Keratinocyte (primary cell): ENCODE measurements around the gene MAU2. TPM values are rescaled to one million over a fixed set of nuclear protein-coding genes. Genes with fewer than 3 reads are reported as not detected.

Experiments used
- DNase-seq: peaks from one replicate; pipeline ENCODE4 v3.0.0-alpha.2; 2011; ENCODE audit warnings: low read depth, missing footprints, low spot score
- FAIRE-seq: peaks from 2 replicates; lab custom pipeline; 2011; peaks lifted over from hg19 to GRCh38; lab: Jason Lieb, UNC
- H2AFZ ChIP-seq: 2 replicates; pipeline ENCODE4 v1.6.0; 2012; ENCODE audit warnings: low read length, control low read depth, inconsistent platforms; ENCODE audit not compliant: control insufficient read depth
- H3K27ac ChIP-seq: 2 replicates; pipeline ENCODE4 v1.5.1; 2011; ENCODE audit warnings: low read length; ENCODE audit not compliant: control insufficient read depth, insufficient read depth
- H3K27me3 ChIP-seq: 3 replicates; pipeline ENCODE4 v1.6.0; 2011; ENCODE audit warnings: low read length; ENCODE audit not compliant: control insufficient read depth, insufficient read depth; ENCODE audit errors: extremely low read depth
- H3K36me3 ChIP-seq, 2 experiments: 2 replicates in 1 of 2; 3 replicates in 1 of 2; pipeline ENCODE4 v1.5.1; 2011; ENCODE audit warnings: low read length in 2 of 2, mild to moderate bottlenecking in 1 of 2; ENCODE audit not compliant: control insufficient read depth in 2 of 2, insufficient read depth in 2 of 2; ENCODE audit errors: extremely low read depth in 1 of 2
- H3K4me1 ChIP-seq: 3 replicates; pipeline ENCODE4 v1.5.1; 2011; ENCODE audit warnings: low read length; ENCODE audit not compliant: control insufficient read depth, insufficient read depth; ENCODE audit errors: extremely low read depth
- H3K4me2 ChIP-seq: 3 replicates; pipeline ENCODE4 v1.6.0; 2011; ENCODE audit warnings: low read depth, low read length; ENCODE audit not compliant: control insufficient read depth, insufficient read depth; ENCODE audit errors: extremely low read depth
- H3K4me3 ChIP-seq, 3 experiments: fragments of 200-600 bp in 1 of 3; sonication (generic) in 1 of 3; 2 replicates in 2 of 3; 3 replicates in 1 of 3; pipeline ENCODE4 v1.5.1; 2011 to 2016; ENCODE audit warnings: low read length in 3 of 3, mild to moderate bottlenecking in 3 of 3, control low read depth in 2 of 3, inconsistent platforms in 1 of 3, low read depth in 1 of 3, mixed read lengths in 1 of 3, mixed run types in 1 of 3, moderate library complexity in 1 of 3; ENCODE audit not compliant: control insufficient read depth in 2 of 3, insufficient read depth in 2 of 3; ENCODE audit errors: extremely low read depth in 1 of 3
- H3K79me2 ChIP-seq: 2 replicates; pipeline ENCODE4 v1.6.0; 2012; ENCODE audit warnings: low read length; ENCODE audit not compliant: control insufficient read depth, insufficient read depth
- H3K9ac ChIP-seq: 3 replicates; pipeline ENCODE4 v1.6.0; 2011; ENCODE audit warnings: low read length; ENCODE audit not compliant: control insufficient read depth, insufficient read depth; ENCODE audit errors: extremely low read depth
- H3K9me1 ChIP-seq: 3 replicates; pipeline ENCODE4 v1.6.0; 2011; ENCODE audit warnings: low read length; ENCODE audit not compliant: control insufficient read depth, insufficient read depth; ENCODE audit errors: extremely low read depth
- H3K9me3 ChIP-seq: 2 replicates; pipeline ENCODE4 v1.5.1; 2012; ENCODE audit warnings: low read depth, low read length; ENCODE audit not compliant: control insufficient read depth
- H4K20me1 ChIP-seq: 3 replicates; pipeline ENCODE4 v1.6.0; 2011; ENCODE audit warnings: low read length; ENCODE audit not compliant: control insufficient read depth, insufficient read depth; ENCODE audit errors: extremely low read depth
- EZH2 ChIP-seq: IDR thresholded peaks from one replicate; pipeline ENCODE4 v1.6.1; 2012; ENCODE audit warnings: inconsistent platforms, mild to moderate bottlenecking, low read length, moderate library complexity
- dilution Hi-C: fragments of 300-500 bp; cut with MboI; formaldehyde crosslinking; loops from one replicate; pipeline ENCODE4 v1.7.0; 2020; ENCODE audit warnings: low sequenced_read_pairs; ENCODE audit not compliant: extremely low pct_ligation_motif_present
- polyA plus RNA-seq, 5 experiments: library from polyadenylated mRNA; depleted of rRNA in 3 of 5; stranded (reverse) in 3 of 5; stranded (forward) in 1 of 5; unstranded in 1 of 5; fragments of >200 nt; gene quantifications; 1 replicate in 1 of 5; 2 replicates in 3 of 5; 3 replicates in 1 of 5; pipeline versions ENCODE4 v1.2.1 to v1.2.3, GENCODE V29; 2011 to 2012; ENCODE audit warnings: missing spikeins in 2 of 5, low read depth in 1 of 5, low replicate concordance in 1 of 5
- TF ChIP-seq, protein P1 (sequence below), 3 experiments: IDR thresholded peaks in 1 of 3; conservative IDR thresholded peaks in 1 of 3; optimal IDR thresholded peaks in 1 of 3; 2 replicates in 2 of 3; 3 replicates in 1 of 3; pipeline versions ENCODE3 to v1.5.1; 2011; ENCODE audit warnings: low read length in 3 of 3, mild to moderate bottlenecking in 3 of 3, moderate library complexity in 2 of 3, control low read depth in 1 of 3, inconsistent platforms in 1 of 3; ENCODE audit not compliant: insufficient read depth in 2 of 3; ENCODE audit errors: extremely low read depth in 1 of 3

The MAU2 gene
- polyA plus RNA-seq, 1 donor (not counting 4 experiments of a cell fraction or from before 2014, with no cell fraction given), result 10.3 TPM

DNA sequence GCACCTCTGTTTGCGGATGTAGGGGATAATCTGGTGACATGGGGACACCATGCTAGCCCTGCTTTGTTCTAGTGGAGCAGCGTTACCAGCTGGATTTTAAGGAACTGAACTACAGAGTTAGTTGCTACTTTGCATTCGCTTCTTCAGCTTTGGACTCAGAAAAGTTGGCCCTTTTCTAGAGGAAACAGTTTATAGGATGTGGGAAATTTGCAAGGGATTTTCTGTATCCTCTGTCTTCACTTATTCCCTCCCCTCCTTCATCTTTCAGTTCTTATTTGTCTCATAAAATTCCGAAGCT, 87.0 kb downstream of the MAU2 start:
- Histone ChIP-seq H3K9ac (peak overlapping the region; percentile 88), H3K9me1 (peaks cover 14% of the 10 kb centered on the region), H2AFZ (no peak overlapping the region), H4K20me1 (peaks cover 35% of the 10 kb centered on the region), H3K27ac (peak overlapping the region; percentile 68), H3K9me3 (no peaks in the 10 kb centered on the region), H3K4me2 (peak overlapping the region; percentile 93), H3K4me3 (peak overlapping the region in 1 of 3 experiments; percentile 93), H3K79me2 (peaks cover 64% of the 10 kb centered on the region), H3K36me3 (peaks cover 3 to 6% of the 10 kb centered on the region in 2 experiments), H3K27me3 (no peaks in the 10 kb centered on the region), H3K4me1 (peaks cover 57% of the 10 kb centered on the region)
- FAIRE-seq (no peak), DNase-seq (no peak)
- TF ChIP-seq EZH2, result no peak
- TF ChIP-seq, protein P1, sequence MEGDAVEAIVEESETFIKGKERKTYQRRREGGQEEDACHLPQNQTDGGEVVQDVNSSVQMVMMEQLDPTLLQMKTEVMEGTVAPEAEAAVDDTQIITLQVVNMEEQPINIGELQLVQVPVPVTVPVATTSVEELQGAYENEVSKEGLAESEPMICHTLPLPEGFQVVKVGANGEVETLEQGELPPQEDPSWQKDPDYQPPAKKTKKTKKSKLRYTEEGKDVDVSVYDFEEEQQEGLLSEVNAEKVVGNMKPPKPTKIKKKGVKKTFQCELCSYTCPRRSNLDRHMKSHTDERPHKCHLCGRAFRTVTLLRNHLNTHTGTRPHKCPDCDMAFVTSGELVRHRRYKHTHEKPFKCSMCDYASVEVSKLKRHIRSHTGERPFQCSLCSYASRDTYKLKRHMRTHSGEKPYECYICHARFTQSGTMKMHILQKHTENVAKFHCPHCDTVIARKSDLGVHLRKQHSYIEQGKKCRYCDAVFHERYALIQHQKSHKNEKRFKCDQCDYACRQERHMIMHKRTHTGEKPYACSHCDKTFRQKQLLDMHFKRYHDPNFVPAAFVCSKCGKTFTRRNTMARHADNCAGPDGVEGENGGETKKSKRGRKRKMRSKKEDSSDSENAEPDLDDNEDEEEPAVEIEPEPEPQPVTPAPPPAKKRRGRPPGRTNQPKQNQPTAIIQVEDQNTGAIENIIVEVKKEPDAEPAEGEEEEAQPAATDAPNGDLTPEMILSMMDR (optimal IDR thresholded peaks at IDR 0.05 in 1 of 3, IDR thresholded peaks at IDR 0.05 in 1 of 3, conservative IDR thresholded peaks at IDR 0.05 in 1 of 3; ENCODE audit: extremely low read depth in 1 of 3, insufficient read depth in 2 of 3, low read length in 3 of 3), result no peak
- dilution Hi-C loops, result no loop called here

Other genes with a start within 250 kb of the MAU2 start
- gene TMEM161A, start 182.4 kb upstream of the MAU2 start, polyA plus RNA-seq, result 18.0 to 35.1 TPM (median 25.0 TPM) in 3 replicates
- gene MEF2B, start 150.6 kb upstream of the MAU2 start, polyA plus RNA-seq, result 0.05 to 0.17 TPM (median 0.11 TPM) in 3 replicates
- gene BORCS8, start 128.7 kb upstream of the MAU2 start, polyA plus RNA-seq, result 16.3 to 19.6 TPM (median 18.1 TPM) in 3 replicates
- 49.0 to 70.8 TPM (median 51.3 TPM) in 3 replicates for gene RFXANK, start 128.6 kb upstream of the MAU2 start, polyA plus RNA-seq
- gene NR2C2AP, start 117.4 kb upstream of the MAU2 start, polyA plus RNA-seq, result 9.7 to 14.4 TPM (median 12.3 TPM) in 3 replicates
- gene NCAN, start 108.9 kb upstream of the MAU2 start, polyA plus RNA-seq, result not detected in 3 replicates
- gene TM6SF2, start 47.5 kb upstream of the MAU2 start, polyA plus RNA-seq, result not detected in 3 replicates
- 23.3 to 37.4 TPM (median 28.6 TPM) in 3 replicates for gene SUGP1, start 320 bp upstream of the MAU2 start, polyA plus RNA-seq
- gene GATAD2A, start 84.8 kb downstream of the MAU2 start, polyA plus RNA-seq, result 14.6 to 81.0 TPM (median 28.4 TPM) in 3 replicates
- gene TSSK6, start 194.7 kb downstream of the MAU2 start, polyA plus RNA-seq, result 0.47 to 1.0 TPM (median 0.77 TPM) in 3 replicates
- 294 to 475 TPM (median 343 TPM) in 3 replicates for gene NDUFA13, start 195.4 kb downstream of the MAU2 start, polyA plus RNA-seq
- 0.56 to 1.4 TPM (median 1.2 TPM) in 3 replicates for gene YJEFN3, start 208.1 kb downstream of the MAU2 start, polyA plus RNA-seq
- gene CILP2, start 217.4 kb downstream of the MAU2 start, polyA plus RNA-seq, result 0.07 to 0.21 TPM (median 0.14 TPM) in 3 replicates